GM21367 (cell line): ENCODE measurements around the gene PTGIR.
A peak's percentile ranks its signal among the peaks of the same experiment; 100 is the strongest.

Experiments
- ATAC-seq: cut with Tn5 transposase; IDR thresholded peaks from one replicate; pipeline ENCODE4 v1.9.1; 2021; ENCODE audit not compliant: unreplicated experiment

PTGIR gene, protein sequence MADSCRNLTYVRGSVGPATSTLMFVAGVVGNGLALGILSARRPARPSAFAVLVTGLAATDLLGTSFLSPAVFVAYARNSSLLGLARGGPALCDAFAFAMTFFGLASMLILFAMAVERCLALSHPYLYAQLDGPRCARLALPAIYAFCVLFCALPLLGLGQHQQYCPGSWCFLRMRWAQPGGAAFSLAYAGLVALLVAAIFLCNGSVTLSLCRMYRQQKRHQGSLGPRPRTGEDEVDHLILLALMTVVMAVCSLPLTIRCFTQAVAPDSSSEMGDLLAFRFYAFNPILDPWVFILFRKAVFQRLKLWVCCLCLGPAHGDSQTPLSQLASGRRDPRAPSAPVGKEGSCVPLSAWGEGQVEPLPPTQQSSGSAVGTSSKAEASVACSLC

GRCh38 chr19:46624958-46625661, at the start of gene PTGIR:
Gene PTGIR, minus strand, starts transcription at chr19:46625089. Its CDS starts 864 bp downstream, at chr19:46624225.
- no peak for ATAC-seq

- no peak for ATAC-seq
These were observed 45.9 kb upstream of the PTGIR start for GRCh38 chr19:46670813-46671212.

DNA sequence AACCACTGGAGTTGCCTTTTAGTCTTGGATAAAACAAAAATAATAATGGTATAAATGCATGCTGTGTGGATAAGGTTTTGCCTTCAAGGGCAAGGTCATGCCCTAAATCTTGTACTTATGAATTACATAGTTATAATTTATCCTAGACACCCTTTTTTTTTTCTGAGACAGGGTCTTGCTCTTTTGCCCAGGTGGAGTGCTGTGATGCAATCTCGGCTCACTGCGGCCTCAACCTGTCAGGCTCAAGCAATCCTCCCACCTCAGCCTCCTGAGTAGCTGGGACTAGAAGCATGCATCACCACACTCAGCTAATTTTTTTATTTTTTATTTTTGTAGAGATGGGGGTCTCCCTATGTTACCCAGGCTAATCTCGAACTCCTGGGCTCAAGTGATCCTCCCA, 43.8 kb upstream of the PTGIR start:
- ATAC-seq: no peak

DNA sequence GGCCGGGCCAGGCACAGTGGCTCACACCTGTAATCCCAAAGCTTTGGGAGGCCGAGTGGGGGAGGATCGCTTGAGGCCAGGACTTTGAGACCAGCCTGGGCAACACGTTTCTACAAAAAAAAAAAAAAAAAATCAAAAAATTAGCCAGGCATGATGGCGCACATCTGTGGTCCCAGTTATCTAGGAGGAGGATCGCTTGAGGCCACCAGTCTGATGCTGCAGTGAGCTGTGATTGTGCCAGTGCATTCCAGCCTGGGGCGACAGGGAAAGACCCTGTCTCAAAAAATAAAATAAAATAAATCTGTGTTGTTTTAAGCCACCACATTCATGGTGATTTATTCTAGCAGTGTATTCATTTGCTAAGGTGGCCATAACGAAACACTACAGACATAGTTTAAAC, 40.2 kb upstream of the PTGIR start:
- ATAC-seq: no peak

- no peak for ATAC-seq
These were observed 37.1 kb upstream of the PTGIR start for GRCh38 chr19:46661735-46662592.

DNA sequence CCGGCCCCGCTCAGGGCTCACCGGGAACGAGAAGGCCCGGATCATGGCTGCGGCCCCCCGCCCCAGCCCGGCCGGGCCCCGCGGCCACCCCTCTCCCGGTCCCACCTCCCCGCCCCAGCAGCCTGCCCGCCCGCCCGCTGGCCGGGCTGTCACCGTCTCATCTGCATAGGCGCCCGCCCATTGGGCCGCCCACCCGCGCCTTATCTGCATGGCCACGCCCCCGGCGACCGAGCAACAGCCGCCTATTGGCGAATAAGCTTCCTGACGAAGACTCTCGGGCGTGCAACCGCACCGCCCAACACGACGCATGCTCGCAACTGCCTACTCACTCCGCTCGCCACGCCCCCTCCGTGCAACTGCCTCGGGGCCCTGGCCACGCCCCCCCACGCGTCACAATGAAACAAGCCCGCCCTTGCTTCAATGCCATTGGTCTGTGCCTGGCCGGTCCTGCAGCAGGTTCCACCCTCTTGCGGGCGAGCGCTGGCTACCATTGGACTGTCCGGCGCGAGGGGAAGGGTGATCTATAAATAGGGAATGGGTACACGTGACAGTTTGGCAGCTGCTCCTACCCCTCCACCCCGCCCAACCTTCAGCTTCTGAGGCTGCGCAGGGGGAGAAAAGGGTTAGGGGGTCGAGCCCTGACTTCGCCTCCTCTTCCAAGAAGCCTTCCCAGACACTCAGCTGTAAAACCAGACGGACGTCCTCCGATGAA, 36.3 kb upstream of the PTGIR start, which contains the start of gene DACT3:
DACT3 (minus strand) TSS at position 163 of the 712 bp plus-strand sequence; CDS start at position 45, 118 bp downstream.
- peak; percentile 81 for ATAC-seq

- no peak for ATAC-seq
These were observed 35.7 kb upstream of the PTGIR start for GRCh38 chr19:46660551-46661019.

GRCh38 chr19:46660008-46660517, 35.2 kb upstream of the PTGIR start:
- ATAC-seq: no peak

GRCh38 chr19:46659151-46660007, 34.5 kb upstream of the PTGIR start:
- ATAC-seq: no peak

DNA sequence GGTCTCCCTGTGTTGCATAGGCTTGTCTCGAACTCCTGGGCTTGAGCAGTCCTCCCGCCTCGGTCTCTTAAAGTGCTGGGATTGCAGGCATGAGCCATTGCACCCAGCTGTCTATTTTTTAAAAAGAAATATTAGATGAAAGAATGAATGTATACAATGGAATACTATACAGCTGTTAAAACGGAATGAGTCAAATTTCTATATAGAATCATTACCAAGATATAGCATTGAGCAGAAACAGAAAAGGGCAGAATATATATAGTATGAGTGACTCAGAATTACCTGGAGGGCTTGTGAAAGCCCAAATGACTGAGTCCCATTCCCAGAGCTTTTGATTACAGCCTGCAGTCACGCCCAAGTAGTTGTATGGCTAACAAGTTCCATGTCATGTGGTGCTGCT, 31.7 kb upstream of the PTGIR start:
- no peak for ATAC-seq

- no peak for ATAC-seq
These were observed 29.8 kb upstream of the PTGIR start for GRCh38 chr19:46654621-46655152.

GRCh38 chr19:46650445-46650844, 25.6 kb upstream of the PTGIR start:
- ATAC-seq: no peak

GRCh38 chr19:46648961-46649960, 24.4 kb upstream of the PTGIR start:
- no peak for ATAC-seq

DNA sequence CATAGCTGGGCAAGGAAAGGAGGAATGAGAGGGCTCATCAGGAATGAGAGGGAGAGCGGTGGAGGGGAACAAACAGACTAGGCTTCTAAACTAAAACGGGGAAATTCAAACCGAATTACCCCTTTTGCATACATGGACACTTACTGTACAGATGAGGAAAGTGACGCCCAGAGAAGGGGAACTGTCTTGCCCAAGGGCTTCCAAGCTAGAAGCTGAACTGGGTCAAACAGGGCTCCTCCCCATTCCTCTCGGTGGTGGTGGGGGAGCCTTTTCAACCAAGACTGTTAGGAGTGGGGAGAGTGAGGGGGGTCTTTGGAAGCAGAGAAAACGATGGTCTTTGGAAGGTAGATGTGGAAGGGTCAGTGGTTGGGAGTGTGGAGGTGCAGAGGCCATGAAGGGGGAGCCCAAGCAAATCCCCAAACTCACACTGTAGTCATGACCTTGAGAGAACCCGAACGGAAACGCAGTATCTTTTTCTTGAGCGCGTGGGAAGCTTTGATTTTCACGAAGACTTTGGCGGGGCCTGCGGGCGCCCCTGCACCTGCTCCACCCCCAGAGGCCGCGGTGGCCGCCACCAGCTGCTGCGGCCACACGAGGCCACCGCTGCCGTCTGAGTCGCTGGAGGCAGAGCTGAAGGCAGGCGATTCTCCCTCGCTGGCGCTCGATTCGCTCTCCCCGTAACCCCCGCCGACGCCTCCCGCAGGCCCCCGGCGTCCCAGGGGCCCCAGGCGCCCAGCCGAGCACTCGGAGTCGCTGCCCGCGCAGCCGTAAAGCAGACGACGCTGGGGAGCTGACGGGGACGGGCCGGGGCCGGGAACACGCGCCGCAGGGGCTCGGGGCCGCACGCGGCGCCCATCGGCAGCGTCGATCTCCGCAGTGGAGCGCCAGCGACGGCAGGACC, 23.4 kb upstream of the PTGIR start:
- no peak for ATAC-seq

- ATAC-seq: no peak
These were observed 21.5 kb upstream of the PTGIR start for GRCh38 chr19:46646402-46646801.

DNA sequence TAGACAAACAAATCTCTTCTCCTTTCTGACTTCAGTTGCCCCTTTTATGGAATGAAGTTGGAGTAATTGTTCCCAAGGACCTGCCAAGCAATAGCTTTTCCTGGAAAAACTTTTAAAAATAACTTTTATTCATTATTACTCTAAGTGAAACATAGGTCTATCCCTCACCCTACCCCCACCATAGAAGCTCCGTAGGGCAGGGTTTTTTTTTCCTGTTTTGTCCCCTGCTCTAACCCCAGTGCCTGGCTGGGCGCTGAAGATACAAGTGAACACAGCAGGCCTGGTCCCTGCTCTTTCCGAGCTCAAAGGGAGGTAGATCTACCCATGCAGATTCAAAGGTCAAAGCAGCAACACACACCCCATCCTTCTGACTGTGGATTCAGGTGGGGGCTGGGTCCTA, 19.8 kb upstream of the PTGIR start:
- ATAC-seq: no peak

DNA sequence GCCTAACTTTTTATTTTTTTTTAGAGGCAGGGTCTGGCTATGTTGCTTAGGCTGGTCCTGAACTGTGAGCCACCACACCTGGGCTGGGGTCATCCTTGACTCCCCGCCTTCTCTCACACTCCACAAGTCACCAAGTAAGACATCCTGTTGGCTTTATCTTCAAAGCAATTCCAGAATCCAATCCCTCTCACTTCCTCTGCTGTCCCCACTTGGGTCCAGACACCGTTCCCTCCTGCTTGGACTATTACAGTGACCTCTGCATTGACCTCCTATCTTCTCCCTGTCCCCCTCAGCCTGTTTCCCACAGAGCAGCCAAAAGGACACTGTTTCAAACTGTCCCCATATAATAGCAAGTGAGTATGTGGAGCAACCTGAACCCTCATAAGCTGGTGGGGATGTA, 15.8 kb upstream of the PTGIR start:
- ATAC-seq: no peak
